Measurements from ENCODE around the gene APOL4. TPM values are rescaled to one million over a fixed set of nuclear protein-coding genes. Genes with fewer than 3 reads are reported as not detected.

The APOL4 gene
- total RNA-seq, 1 experiment from 2014 or later: 1.6 TPM

- H3K27ac ChIP-seq (ENCODE audit: low read depth, low read length, poor library complexity, severe bottlenecking): no peak overlapping the region
- no peak overlapping the region for H3K4me3 ChIP-seq (ENCODE audit: low read depth, low read length, poor library complexity, severe bottlenecking)
- H3K9me3 ChIP-seq (ENCODE audit: low read depth, low read length, poor library complexity, severe bottlenecking): no peaks in the 10 kb centered on the region
- DNase-seq (ENCODE audit: low spot score): no peak
- no peaks in the 10 kb centered on the region for H3K4me1 ChIP-seq (ENCODE audit: insufficient read depth, low read length, poor library complexity, severe bottlenecking)
- H3K36me3 ChIP-seq (ENCODE audit: insufficient read depth, low read length, poor library complexity, severe bottlenecking): no peaks in the 10 kb centered on the region
- no peak for TF ChIP-seq EZH2 (IDR thresholded peaks at IDR 0.05; ENCODE audit: borderline replicate concordance, low read depth, low read length, poor library complexity, severe bottlenecking)
- TF ChIP-seq CTCF (conservative IDR thresholded peaks at IDR 0.05; ENCODE audit: low read depth, low read length): no peak
- POLR2A ChIA-PET (ENCODE audit: low non-redundant PET): no interaction called here
- intact Hi-C loops (cut with micrococcal nuclease; ENCODE audit: unreplicated experiment): no loop called here
- CTCF ChIA-PET: no interaction called here
- no TSS peak for BruUV-seq (replicated peaks)
- no peaks in the 10 kb centered on the region for H3K27me3 ChIP-seq (replicated peaks; ENCODE audit: insufficient read depth, low read depth, low read length, poor library complexity)
Measured at GRCh38 chr22:36165141-36165540, 36.5 kb downstream of the APOL4 start.

- H3K36me3 ChIP-seq (ENCODE audit: insufficient read depth, low read length, poor library complexity, severe bottlenecking): no peaks in the 10 kb centered on the region
Measured at GRCh38 chr22:36164621-36165020, 37.0 kb downstream of the APOL4 start.

GRCh38 chr22:36163497-36163896 is 38.1 kb downstream of the APOL4 start:
- BruUV-seq (replicated peaks): no TSS peak
- no peaks in the 10 kb centered on the region for H3K9me3 ChIP-seq (ENCODE audit: low read depth, low read length, poor library complexity, severe bottlenecking)
- no peaks in the 10 kb centered on the region for H3K36me3 ChIP-seq (ENCODE audit: insufficient read depth, low read length, poor library complexity, severe bottlenecking)
- no peak overlapping the region for H3K4me3 ChIP-seq (ENCODE audit: low read depth, low read length, poor library complexity, severe bottlenecking)
- TF ChIP-seq EZH2 (IDR thresholded peaks at IDR 0.05; ENCODE audit: borderline replicate concordance, low read depth, low read length, poor library complexity, severe bottlenecking) (no peak), CTCF (conservative IDR thresholded peaks at IDR 0.05; ENCODE audit: low read depth, low read length) (no peak)
- H3K27me3 ChIP-seq (replicated peaks; ENCODE audit: insufficient read depth, low read depth, low read length, poor library complexity): no peaks in the 10 kb centered on the region
- POLR2A ChIA-PET (ENCODE audit: low non-redundant PET): no interaction called here
- intact Hi-C loops (cut with micrococcal nuclease; ENCODE audit: unreplicated experiment): no loop called here
- CTCF ChIA-PET: no interaction called here
- H3K4me1 ChIP-seq (ENCODE audit: insufficient read depth, low read length, poor library complexity, severe bottlenecking): no peaks in the 10 kb centered on the region
- no peak overlapping the region for H3K27ac ChIP-seq (ENCODE audit: low read depth, low read length, poor library complexity, severe bottlenecking)
- no peak for DNase-seq (ENCODE audit: low spot score)

More at GRCh38 chr22:36164621-36165020, 37.0 kb downstream of the APOL4 start:
- Histone ChIP-seq H3K9me3 (ENCODE audit: low read depth, low read length, poor library complexity, severe bottlenecking) (no peaks in the 10 kb centered on the region), H3K4me3 (ENCODE audit: low read depth, low read length, poor library complexity, severe bottlenecking) (no peak overlapping the region), H3K27me3 (replicated peaks; ENCODE audit: insufficient read depth, low read depth, low read length, poor library complexity) (no peaks in the 10 kb centered on the region), H3K4me1 (ENCODE audit: insufficient read depth, low read length, poor library complexity, severe bottlenecking) (no peaks in the 10 kb centered on the region), H3K27ac (ENCODE audit: low read depth, low read length, poor library complexity, severe bottlenecking) (no peak overlapping the region)
- CTCF ChIA-PET: no interaction called here
- no TSS peak for BruUV-seq (replicated peaks)
- DNase-seq (ENCODE audit: low spot score): no peak
- POLR2A ChIA-PET (ENCODE audit: low non-redundant PET): no interaction called here
- TF ChIP-seq CTCF (conservative IDR thresholded peaks at IDR 0.05; ENCODE audit: low read depth, low read length): no peak
- TF ChIP-seq EZH2 (IDR thresholded peaks at IDR 0.05; ENCODE audit: borderline replicate concordance, low read depth, low read length, poor library complexity, severe bottlenecking): no peak
- intact Hi-C loops (cut with micrococcal nuclease; ENCODE audit: unreplicated experiment): no loop called here
